Body of pancreas (tissue), 4 donors: ENCODE measurements around the gene ARHGEF4.

Experiments used
- POLR2A ChIP-seq, 3 donors: fragments of 450-650 bp; IDR thresholded peaks; one replicate each; pipeline ENCODE4 v1.6.1; 2016; ENCODE audit warnings: antibody characterized with exemption in 3 of 3, mild to moderate bottlenecking in 2 of 3
- TF ChIP-seq, protein P1 (sequence below), 7 experiments: fragments of 450-650 bp in 4 of 7; fragments of 200-600 bp in 3 of 7; sonication (generic) in 3 of 7; IDR thresholded peaks; one replicate each; pipeline ENCODE4 v1.5.1; 2016 to 2019; ENCODE audit warnings: antibody characterized with exemption in 7 of 7

- no peak for TF ChIP-seq POLR2A (IDR thresholded peaks at IDR 0.05)
- TF ChIP-seq, protein P1, sequence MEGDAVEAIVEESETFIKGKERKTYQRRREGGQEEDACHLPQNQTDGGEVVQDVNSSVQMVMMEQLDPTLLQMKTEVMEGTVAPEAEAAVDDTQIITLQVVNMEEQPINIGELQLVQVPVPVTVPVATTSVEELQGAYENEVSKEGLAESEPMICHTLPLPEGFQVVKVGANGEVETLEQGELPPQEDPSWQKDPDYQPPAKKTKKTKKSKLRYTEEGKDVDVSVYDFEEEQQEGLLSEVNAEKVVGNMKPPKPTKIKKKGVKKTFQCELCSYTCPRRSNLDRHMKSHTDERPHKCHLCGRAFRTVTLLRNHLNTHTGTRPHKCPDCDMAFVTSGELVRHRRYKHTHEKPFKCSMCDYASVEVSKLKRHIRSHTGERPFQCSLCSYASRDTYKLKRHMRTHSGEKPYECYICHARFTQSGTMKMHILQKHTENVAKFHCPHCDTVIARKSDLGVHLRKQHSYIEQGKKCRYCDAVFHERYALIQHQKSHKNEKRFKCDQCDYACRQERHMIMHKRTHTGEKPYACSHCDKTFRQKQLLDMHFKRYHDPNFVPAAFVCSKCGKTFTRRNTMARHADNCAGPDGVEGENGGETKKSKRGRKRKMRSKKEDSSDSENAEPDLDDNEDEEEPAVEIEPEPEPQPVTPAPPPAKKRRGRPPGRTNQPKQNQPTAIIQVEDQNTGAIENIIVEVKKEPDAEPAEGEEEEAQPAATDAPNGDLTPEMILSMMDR (IDR thresholded peaks at IDR 0.05): no peak
Observed at GRCh38 chr2:130796290-130796689, 40.4 kb upstream of the ARHGEF4 start.
